ENCODE data around the gene PLD1.
A peak's percentile ranks its signal among the peaks of the same experiment; 100 is the strongest.

Gene PLD1

GRCh38 chr3:171744158-171744741 lies 66.0 kb downstream of the PLD1 start:
- DNase-seq: no peak

GRCh38 chr3:171743327-171744157 lies 66.7 kb downstream of the PLD1 start:
- no peak for DNase-seq

GRCh38 chr3:171741377-171741776 lies 68.9 kb downstream of the PLD1 start:
- DNase-seq: no peak

- DNase-seq: no peak
Measured at GRCh38 chr3:171736556-171736955, 73.7 kb downstream of the PLD1 start.

GRCh38 chr3:171733561-171733960 lies 76.7 kb downstream of the PLD1 start:
- DNase-seq: no peak

GRCh38 chr3:171732756-171733155 lies 77.5 kb downstream of the PLD1 start:
- DNase-seq: no peak

GRCh38 chr3:171731691-171732090 lies 78.6 kb downstream of the PLD1 start:
- DNase-seq: no peak

- DNase-seq: peak; percentile 15
Measured at GRCh38 chr3:171729452-171730334, 80.6 kb downstream of the PLD1 start.

- no peak for DNase-seq
Measured at GRCh38 chr3:171727288-171727687, 83.0 kb downstream of the PLD1 start.

GRCh38 chr3:171718493-171719185 lies 91.6 kb downstream of the PLD1 start:
- no peak for DNase-seq

GRCh38 chr3:171715155-171715554 lies 95.1 kb downstream of the PLD1 start:
- no peak for DNase-seq

- no peak for DNase-seq
Measured at GRCh38 chr3:171712171-171712938, 97.9 kb downstream of the PLD1 start.

GRCh38 chr3:171711461-171712170 lies 98.7 kb downstream of the PLD1 start:
- no peak for DNase-seq

GRCh38 chr3:171710359-171710758 lies 99.9 kb downstream of the PLD1 start:
- DNase-seq: no peak

- DNase-seq: no peak
Measured at GRCh38 chr3:171704814-171705213, 105.5 kb downstream of the PLD1 start.

GRCh38 chr3:171704002-171704401 lies 106.3 kb downstream of the PLD1 start:
- peak; percentile 42 for DNase-seq

GRCh38 chr3:171703144-171703543 lies 107.1 kb downstream of the PLD1 start:
- no peak for DNase-seq

- no peak for DNase-seq
Measured at GRCh38 chr3:171700653-171701052, 109.6 kb downstream of the PLD1 start.

GRCh38 chr3:171700157-171700556 lies 110.1 kb downstream of the PLD1 start:
- no peak for DNase-seq

- DNase-seq: no peak
Measured at GRCh38 chr3:171699601-171700000, 110.7 kb downstream of the PLD1 start.

- no peak for DNase-seq
Measured at GRCh38 chr3:171696805-171697204, 113.5 kb downstream of the PLD1 start.

Measured in inflammatory macrophage treated with lipopolysaccharide for 4 hours (primary cell).